Activated CD8-positive, alpha-beta memory T cell treated with anti-CD3 and anti-CD28 coated beads, Interleukin-2, amount 50 U/mL, for 48 hours (primary cell): ENCODE data around the gene OR4D10.
"Not testable (repeated sequence)": the region's sequence is repeated elsewhere in the genome, so short reads cannot be mapped to it uniquely, and the experiment has no call there.

Experiments
- DNase-seq: peaks from one replicate; pipeline ENCODE4 v3.0.0-alpha.2; 2020

OR4D10 gene

GRCh38 chr11:59473015-59473414 is at the start of gene OR4D10:
TSS of gene OR4D10 (plus strand) at chr11:59473315. CDS start at chr11:59477430, 4,115 bp downstream.
- no peak for DNase-seq

- DNase-seq = no peak
Observed at GRCh38 chr11:59423835-59424234, 49.3 kb upstream of the OR4D10 start.

GRCh38 chr11:59425131-59425530 is 48.0 kb upstream of the OR4D10 start:
- no peak for DNase-seq

GRCh38 chr11:59426361-59427067 is 46.6 kb upstream of the OR4D10 start, which contains the start of gene OR5A2:
TSS of gene OR5A2 (minus strand) at chr11:59426413. CDS start at chr11:59422953, 3,460 bp downstream.
- no peak for DNase-seq

GRCh38 chr11:59427068-59427382 is 46.1 kb upstream of the OR4D10 start:
- no peak for DNase-seq

GRCh38 chr11:59429924-59430516 is 43.1 kb upstream of the OR4D10 start:
- DNase-seq = no peak

- DNase-seq = no peak
Observed at GRCh38 chr11:59436169-59436568, 36.9 kb upstream of the OR4D10 start, which contains the start of gene OR5A1. TSS of gene OR5A1 (plus strand) at chr11:59436469. CDS start at chr11:59443169, 6,700 bp downstream.

- no peak for DNase-seq
Observed at GRCh38 chr11:59437770-59438169, 35.3 kb upstream of the OR4D10 start.

GRCh38 chr11:59445624-59446023 is 27.5 kb upstream of the OR4D10 start:
- DNase-seq = not testable (repeated sequence)

GRCh38 chr11:59448484-59448883 is 24.6 kb upstream of the OR4D10 start:
- no peak for DNase-seq

GRCh38 chr11:59456661-59457060 is 16.5 kb upstream of the OR4D10 start, which contains the start of gene OR4D6:
TSS of gene OR4D6 (plus strand) at chr11:59456961. CDS start at chr11:59456961, 0 bp downstream.
- no peak for DNase-seq

- DNase-seq = no peak
Observed at GRCh38 chr11:59459916-59460315, 13.2 kb upstream of the OR4D10 start.

- no peak for DNase-seq
Observed at GRCh38 chr11:59463190-59463641, 9.9 kb upstream of the OR4D10 start.

- no peak for DNase-seq
Observed at GRCh38 chr11:59475176-59475575, 2.1 kb downstream of the OR4D10 start.

GRCh38 chr11:59479906-59480305 is 6.8 kb downstream of the OR4D10 start:
- DNase-seq = no peak

GRCh38 chr11:59480359-59480758 is 7.2 kb downstream of the OR4D10 start:
- no peak for DNase-seq

- DNase-seq = no peak
Observed at GRCh38 chr11:59501931-59502330, 28.8 kb downstream of the OR4D10 start.

GRCh38 chr11:59503276-59503675 is 30.2 kb downstream of the OR4D10 start, which contains the start of gene OR4D11:
TSS of gene OR4D11 (plus strand) at chr11:59503576. CDS start at chr11:59503576, 0 bp downstream.
- no peak for DNase-seq

GRCh38 chr11:59510941-59511589 is 38.0 kb downstream of the OR4D10 start, which contains the start of gene OR4D9:
TSS of gene OR4D9 (plus strand) at chr11:59511539. CDS start at chr11:59514913, 3,374 bp downstream.
- DNase-seq = no peak

- no peak for DNase-seq
Observed at GRCh38 chr11:59511675-59512074, 38.6 kb downstream of the OR4D10 start.

GRCh38 chr11:59520139-59520538 is 47.0 kb downstream of the OR4D10 start:
- DNase-seq = not testable (repeated sequence)

GRCh38 chr11:59520741-59521140 is 47.6 kb downstream of the OR4D10 start:
- no peak for DNase-seq

GRCh38 chr11:59523541-59523940 is 50.4 kb downstream of the OR4D10 start:
- DNase-seq = no peak

- no peak for DNase-seq
Observed at GRCh38 chr11:59528711-59529110, 55.6 kb downstream of the OR4D10 start.
